PC-3 (cell line): Measurements from ENCODE around the gene RENBP.

ENCODE experiments used
- EZH2 ChIP-seq: fragments of 300-600 bp; sonication (generic); IDR thresholded peaks from one replicate; pipeline ENCODE4 v1.6.1; 2017; ENCODE audit warnings: antibody characterized with exemption, mild to moderate bottlenecking, low read length; ENCODE audit not compliant: unreplicated experiment
- EZH2phosphoT487 ChIP-seq: fragments of 300-600 bp; sonication (generic); IDR thresholded peaks from 2 replicates; pipeline ENCODE4 v1.6.1; 2018; ENCODE audit warnings: mild to moderate bottlenecking, antibody characterized with exemption, low read length, borderline replicate concordance
- TF ChIP-seq, protein P1 (sequence below): fragments of 300-600 bp; sonication (generic); conservative IDR thresholded peaks from 2 replicates; pipeline ENCODE4 v1.5.1; 2017; ENCODE audit warnings: antibody characterized with exemption, low read depth, mild to moderate bottlenecking, low read length

DNA sequence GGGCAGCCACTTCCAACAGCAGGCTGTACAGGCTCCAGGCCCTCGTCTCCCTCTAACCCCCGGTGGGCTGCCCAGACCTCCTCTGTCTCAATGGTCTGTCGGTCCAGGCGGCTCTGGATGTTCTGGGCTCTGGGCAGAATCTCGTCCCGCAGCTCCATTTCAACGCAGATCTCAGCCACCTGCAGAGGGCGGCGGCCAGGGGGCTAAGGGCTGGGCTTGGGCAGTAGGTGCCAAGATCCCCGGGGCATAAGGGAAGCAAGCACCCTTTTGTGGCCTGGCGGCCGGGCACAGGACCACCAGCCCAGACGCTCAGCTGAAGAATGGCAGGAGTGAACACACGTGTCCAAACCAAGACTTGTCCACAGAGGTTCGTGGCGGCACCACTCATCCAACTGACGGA is 30.7 kb downstream of the RENBP start:
- TF ChIP-seq, protein P1, sequence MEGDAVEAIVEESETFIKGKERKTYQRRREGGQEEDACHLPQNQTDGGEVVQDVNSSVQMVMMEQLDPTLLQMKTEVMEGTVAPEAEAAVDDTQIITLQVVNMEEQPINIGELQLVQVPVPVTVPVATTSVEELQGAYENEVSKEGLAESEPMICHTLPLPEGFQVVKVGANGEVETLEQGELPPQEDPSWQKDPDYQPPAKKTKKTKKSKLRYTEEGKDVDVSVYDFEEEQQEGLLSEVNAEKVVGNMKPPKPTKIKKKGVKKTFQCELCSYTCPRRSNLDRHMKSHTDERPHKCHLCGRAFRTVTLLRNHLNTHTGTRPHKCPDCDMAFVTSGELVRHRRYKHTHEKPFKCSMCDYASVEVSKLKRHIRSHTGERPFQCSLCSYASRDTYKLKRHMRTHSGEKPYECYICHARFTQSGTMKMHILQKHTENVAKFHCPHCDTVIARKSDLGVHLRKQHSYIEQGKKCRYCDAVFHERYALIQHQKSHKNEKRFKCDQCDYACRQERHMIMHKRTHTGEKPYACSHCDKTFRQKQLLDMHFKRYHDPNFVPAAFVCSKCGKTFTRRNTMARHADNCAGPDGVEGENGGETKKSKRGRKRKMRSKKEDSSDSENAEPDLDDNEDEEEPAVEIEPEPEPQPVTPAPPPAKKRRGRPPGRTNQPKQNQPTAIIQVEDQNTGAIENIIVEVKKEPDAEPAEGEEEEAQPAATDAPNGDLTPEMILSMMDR: no peak
- TF ChIP-seq EZH2phosphoT487 (no peak), EZH2 (no peak)
